ENCODE data around the gene PSMG3. TPM values are rescaled to one million over a fixed set of nuclear protein-coding genes. Genes with fewer than 3 reads are reported as not detected.

The PSMG3 gene
- total and polyA plus RNA-seq, 2 of the 8 experiments (the other 6 are each of a cell fraction or from before 2014, with no cell fraction given): 30.2 to 62.0 TPM

DNA sequence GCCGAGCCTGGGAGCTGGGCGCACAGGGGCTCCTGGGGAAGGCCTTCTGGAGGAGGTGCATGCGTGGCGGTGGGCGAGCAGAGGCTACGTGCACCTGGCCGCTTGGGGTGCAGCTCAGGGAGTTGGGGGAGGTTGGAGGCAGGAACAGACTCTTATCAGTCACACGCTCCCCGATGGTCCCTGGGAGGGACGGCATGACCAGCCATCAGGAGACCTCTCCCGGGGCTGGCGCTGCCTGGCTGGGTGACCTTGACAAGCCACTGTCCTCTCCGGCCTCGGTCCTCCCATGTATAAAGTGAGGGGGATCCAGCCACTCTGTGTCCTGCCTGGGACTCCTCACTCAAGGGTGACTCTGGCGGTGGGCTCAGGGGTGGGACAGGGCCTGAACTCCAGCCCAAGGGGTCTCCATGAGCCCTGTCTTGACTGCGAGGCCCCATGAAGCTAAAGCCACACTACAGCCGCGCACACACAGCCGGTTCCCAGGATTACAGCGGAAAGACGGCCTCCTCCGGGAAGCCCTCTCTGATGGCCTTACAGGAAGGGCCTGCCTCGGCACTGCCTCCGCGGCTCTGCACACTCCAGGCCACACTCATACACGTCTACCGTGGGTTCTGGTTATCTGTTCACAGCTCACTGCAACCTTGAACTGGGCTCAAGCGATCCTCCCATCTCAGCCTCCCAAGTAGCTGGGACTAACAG lies 16.2 kb downstream of the PSMG3 start:
- no peak overlapping the region for H3K4me3 ChIP-seq (ENCODE audit: extremely low read depth in 1 of 4, insufficient read depth in 2 of 4, low read depth in 3 of 4, low read length in 4 of 4)
- H2BK120ac ChIP-seq (replicated peaks; ENCODE audit: low read depth, low read length): no peak overlapping the region
- DNase-seq (ENCODE audit: low read depth in 1 of 2, low spot score in 2 of 2) (no peak), FAIRE-seq (no peak)
- 86% methylated on average over 28 of the region's 28 CpGs; no CpG with 5 or more reads in 1 of the 2 experiments for WGBS, 2 experiments (ENCODE audit: extremely low coverage in 1 of 2, insufficient coverage in 1 of 2, insufficient read length in 1 of 2, insufficient replicate concordance in 2 of 2, low coverage in 1 of 2, low lambda C conversion rate in 2 of 2, missing lambda C conversion rate in 1 of 2)
- no peak overlapping the region for H3K9ac ChIP-seq (replicated peaks in 1 of 4; ENCODE audit: extremely low read depth in 1 of 4, low read depth in 3 of 4, low read length in 3 of 4)
- CTCF ChIA-PET (ENCODE audit: partially characterized antibody): interaction anchor here (1.3 to 3.5 kb wide), 4 partner anchors 9 to 50 kb away, joined by 3 to 15 read pairs (median 4); partner anchors contain the start of gene INTS1
- no peak overlapping the region for H2AK5ac ChIP-seq (ENCODE audit: low read depth, low read length)
- no peaks in the 10 kb centered on the region for H3K79me2 ChIP-seq (ENCODE audit: control insufficient read depth in 1 of 2, insufficient read depth in 2 of 2, low read length in 2 of 2)
- no peak overlapping the region for H4K5ac ChIP-seq (ENCODE audit: insufficient read length, low read depth, low read length)
- no peak overlapping the region for H2BK20ac ChIP-seq (ENCODE audit: low read length)
- no peak overlapping the region for H3K27ac ChIP-seq (ENCODE audit: low read depth, low read length)
- no peak overlapping the region for H3K56ac ChIP-seq (replicated peaks; ENCODE audit: insufficient read length, low read depth, low read length)
- no peaks in the 10 kb centered on the region for H3K27me3 ChIP-seq (replicated peaks in 1 of 4; ENCODE audit: control insufficient read depth in 3 of 4, extremely low read depth in 1 of 4, insufficient read depth in 3 of 4, low read length in 3 of 4)
- H4K91ac ChIP-seq (replicated peaks; ENCODE audit: insufficient read length, low read length): no peak overlapping the region
- H4K8ac ChIP-seq (ENCODE audit: extremely low read depth, insufficient read depth, low read length): peak overlapping the region; percentile 14; the same call in 1 of the 2 replicates
- H2AFZ ChIP-seq (ENCODE audit: low read length): no peak overlapping the region
- peaks cover 0 to 3% of the 10 kb centered on the region in 2 experiments for H4K20me1 ChIP-seq (replicated peaks in 1 of 2; ENCODE audit: control insufficient read depth in 1 of 2, insufficient read depth in 2 of 2, low read length in 2 of 2)
- POLR2A ChIA-PET (ENCODE audit: partially characterized antibody): interaction anchor here (0.5 to 2.1 kb wide), 3 partner anchors 14 to 60 kb away, joined by 3 to 7 read pairs (median 3); no protein-coding TSS in a partner anchor
- H2BK12ac ChIP-seq (ENCODE audit: low read depth, low read length): peak overlapping the region; percentile 35; the same call in 1 of the 2 replicates
- no peak overlapping the region for H3K14ac ChIP-seq (ENCODE audit: insufficient read length)
- H2BK5ac ChIP-seq (ENCODE audit: low read depth, low read length): no peak overlapping the region
- H3K36me3 ChIP-seq (ENCODE audit: control insufficient read depth in 2 of 4, insufficient read depth in 4 of 4, low read length in 3 of 4): no peaks in the 10 kb centered on the region
- no peak overlapping the region for H3K4ac ChIP-seq (replicated peaks; ENCODE audit: insufficient read length, low read depth, low read length)
- no peaks in the 10 kb centered on the region for H3K9me3 ChIP-seq (ENCODE audit: insufficient read depth in 2 of 2, low read depth in 1 of 2, low read length in 1 of 2)
- no peak overlapping the region for H3K23ac ChIP-seq (ENCODE audit: insufficient read length)
- H3K4me1 ChIP-seq (replicated peaks in 1 of 4; ENCODE audit: control insufficient read depth in 3 of 4, insufficient read depth in 4 of 4, low read length in 3 of 4): peaks cover 0 to 14% (median 10%) of the 10 kb centered on the region in 4 experiments; a peak in 6 of 7 replicates
- no peaks in the 10 kb centered on the region for H3K23me2 ChIP-seq (ENCODE audit: low read depth, low read length)
- no peak overlapping the region for H3K4me2 ChIP-seq (ENCODE audit: insufficient read depth in 1 of 2, low read depth in 2 of 2, low read length in 2 of 2)
- no peaks in the 10 kb centered on the region for H3K79me1 ChIP-seq (ENCODE audit: low read depth, low read length)
- no peak overlapping the region for H2BK15ac ChIP-seq (ENCODE audit: low read length)
- H3K18ac ChIP-seq (ENCODE audit: extremely low read depth, low read length): no peak overlapping the region
- no peak for TF ChIP-seq POU5F1 (IDR thresholded peaks at IDR 0.05; ENCODE audit: low read depth, low read length)
- no peak for TF ChIP-seq BACH1 (IDR thresholded peaks at IDR 0.05; ENCODE audit: low read length)
- no peak for TF ChIP-seq NANOG (IDR thresholded peaks at IDR 0.05; ENCODE audit: insufficient read depth, low read depth, low read length, poor library complexity, severe bottlenecking)
- no peak for TF ChIP-seq CBX8 (IDR thresholded peaks at IDR 0.05; ENCODE audit: borderline replicate concordance, low read depth, low read length)
- no peak for TF ChIP-seq NRF1 (IDR thresholded peaks at IDR 0.05; ENCODE audit: low read depth, low read length)
- no peak for TF ChIP-seq GTF2F1 (IDR thresholded peaks at IDR 0.05; ENCODE audit: borderline replicate concordance, low read depth, low read length)
- TF ChIP-seq TAF1 (IDR thresholded peaks at IDR 0.05; ENCODE audit: low read depth, low read length): no peak
- TF ChIP-seq CHD2 (IDR thresholded peaks at IDR 0.05; ENCODE audit: low read length): no peak
- TF ChIP-seq JUND (IDR thresholded peaks at IDR 0.05; ENCODE audit: low read length): no peak
- TF ChIP-seq HDAC2 (IDR thresholded peaks at IDR 0.05; ENCODE audit: borderline replicate concordance in 1 of 2, low read depth in 2 of 2, low read length in 2 of 2): no peak
- TF ChIP-seq SP4 (IDR thresholded peaks at IDR 0.05; ENCODE audit: low read length): no peak
- no peak for TF ChIP-seq YY1 (IDR thresholded peaks at IDR 0.05; ENCODE audit: low read depth, low read length)
- TF ChIP-seq, protein P1, sequence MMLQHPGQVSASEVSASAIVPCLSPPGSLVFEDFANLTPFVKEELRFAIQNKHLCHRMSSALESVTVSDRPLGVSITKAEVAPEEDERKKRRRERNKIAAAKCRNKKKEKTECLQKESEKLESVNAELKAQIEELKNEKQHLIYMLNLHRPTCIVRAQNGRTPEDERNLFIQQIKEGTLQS (IDR thresholded peaks at IDR 0.05; ENCODE audit: insufficient read depth, low read depth, low read length): no peak
